GM13977 (cell line): ENCODE measurements around the gene IPCEF1.

Experiments
- DNase-seq: peaks from one replicate; pipeline ENCODE4 v3.0.0; 2012; ENCODE audit warnings: low spot score
- in situ Hi-C: fragments of 300-500 bp; cut with MboI; formaldehyde crosslinking; loops from one replicate; pipeline ENCODE4 v1.12.0; 2022; ENCODE audit warnings: low sequenced_read_pairs, low pct_unique_long_range_greater_than_20kb, mixed read lengths, inconsistent platforms; ENCODE audit not compliant: unreplicated experiment
- TF ChIP-seq, protein P1 (sequence below): IDR thresholded peaks from 2 replicates; pipeline ENCODE4 v1.5.1; 2012; ENCODE audit warnings: mild to moderate bottlenecking, control low read depth; ENCODE audit not compliant: insufficient read depth; ENCODE audit errors: extremely low read depth, missing control alignments

The IPCEF1 gene

GRCh38 chr6:154261688-154262397 lies 94.8 kb downstream of the IPCEF1 start:
- in situ Hi-C loops, result no loop called here
- peak; percentile 17 for DNase-seq

GRCh38 chr6:154258064-154258757 lies 98.4 kb downstream of the IPCEF1 start:
- TF ChIP-seq, protein P1, sequence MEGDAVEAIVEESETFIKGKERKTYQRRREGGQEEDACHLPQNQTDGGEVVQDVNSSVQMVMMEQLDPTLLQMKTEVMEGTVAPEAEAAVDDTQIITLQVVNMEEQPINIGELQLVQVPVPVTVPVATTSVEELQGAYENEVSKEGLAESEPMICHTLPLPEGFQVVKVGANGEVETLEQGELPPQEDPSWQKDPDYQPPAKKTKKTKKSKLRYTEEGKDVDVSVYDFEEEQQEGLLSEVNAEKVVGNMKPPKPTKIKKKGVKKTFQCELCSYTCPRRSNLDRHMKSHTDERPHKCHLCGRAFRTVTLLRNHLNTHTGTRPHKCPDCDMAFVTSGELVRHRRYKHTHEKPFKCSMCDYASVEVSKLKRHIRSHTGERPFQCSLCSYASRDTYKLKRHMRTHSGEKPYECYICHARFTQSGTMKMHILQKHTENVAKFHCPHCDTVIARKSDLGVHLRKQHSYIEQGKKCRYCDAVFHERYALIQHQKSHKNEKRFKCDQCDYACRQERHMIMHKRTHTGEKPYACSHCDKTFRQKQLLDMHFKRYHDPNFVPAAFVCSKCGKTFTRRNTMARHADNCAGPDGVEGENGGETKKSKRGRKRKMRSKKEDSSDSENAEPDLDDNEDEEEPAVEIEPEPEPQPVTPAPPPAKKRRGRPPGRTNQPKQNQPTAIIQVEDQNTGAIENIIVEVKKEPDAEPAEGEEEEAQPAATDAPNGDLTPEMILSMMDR, result no peak
- DNase-seq, result peak; percentile 42
- in situ Hi-C loops, result no loop called here

More at GRCh38 chr6:154261688-154262397, 94.8 kb downstream of the IPCEF1 start:
- TF ChIP-seq, protein P1, result no peak

DNA sequence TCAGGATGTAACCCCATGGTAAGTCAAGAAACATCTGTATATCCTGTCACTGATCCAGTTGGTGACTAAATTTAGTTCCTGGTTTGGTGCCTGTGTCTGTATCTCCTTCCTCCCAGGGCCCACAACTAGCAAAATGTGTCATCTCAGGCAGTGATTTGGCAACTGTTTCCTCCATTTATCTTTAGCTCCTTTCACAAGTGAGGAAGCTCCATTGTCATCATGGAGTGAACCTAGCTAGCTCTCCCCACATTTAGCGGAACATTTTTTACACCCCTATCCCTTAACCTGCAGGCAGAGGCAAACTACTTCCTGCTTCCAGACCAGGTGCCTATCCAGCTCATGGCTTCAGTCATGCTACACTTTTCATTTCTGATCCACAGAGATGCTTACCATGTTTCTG lies 99.5 kb downstream of the IPCEF1 start:
- in situ Hi-C loops, result no loop called here
- no peak for DNase-seq
- TF ChIP-seq, protein P1, result no peak

DNA sequence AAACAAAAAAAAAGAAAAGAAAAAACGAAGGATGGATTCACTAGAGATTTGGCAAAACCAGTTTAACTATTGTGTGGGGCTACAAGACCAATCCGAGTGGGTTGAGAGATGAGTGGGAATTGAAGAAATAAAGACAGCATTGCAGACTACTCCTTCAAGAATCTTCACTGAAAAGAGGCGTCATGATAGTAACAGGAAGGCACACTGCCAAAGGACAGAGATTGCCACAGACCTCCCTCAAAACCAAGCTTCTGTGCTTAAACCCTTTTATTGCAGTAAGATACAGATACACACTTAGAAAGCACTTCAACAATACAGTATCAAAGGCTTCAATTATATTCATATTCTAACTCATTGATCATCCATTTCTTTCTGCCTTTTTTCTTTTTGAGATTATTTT lies 103.9 kb downstream of the IPCEF1 start:
- DNase-seq, result no peak

DNA sequence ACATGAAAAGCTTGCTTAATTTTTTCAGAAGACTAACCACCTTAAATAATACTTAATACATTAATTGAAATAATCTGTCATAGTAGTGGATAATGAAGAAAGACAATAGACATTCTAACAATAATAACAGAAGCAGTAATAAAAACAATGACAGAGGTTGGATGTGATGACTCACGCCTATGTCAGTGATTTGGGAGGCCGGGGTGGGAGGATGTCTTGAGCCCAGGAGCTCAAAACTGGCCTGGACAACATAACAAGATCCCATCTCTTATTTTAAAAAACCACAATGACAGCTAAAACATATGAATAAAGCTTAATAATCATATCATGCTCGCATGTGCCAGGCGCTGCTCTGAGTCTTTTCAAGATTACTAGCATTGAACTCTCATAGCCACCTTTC lies 105.5 kb downstream of the IPCEF1 start:
- TF ChIP-seq, protein P1, result no peak
- in situ Hi-C loops, result no loop called here
- DNase-seq, result no peak

More for the DNA sequence above, 103.9 kb downstream of the IPCEF1 start:
- TF ChIP-seq, protein P1, result no peak
- in situ Hi-C loops, result no loop called here

DNA sequence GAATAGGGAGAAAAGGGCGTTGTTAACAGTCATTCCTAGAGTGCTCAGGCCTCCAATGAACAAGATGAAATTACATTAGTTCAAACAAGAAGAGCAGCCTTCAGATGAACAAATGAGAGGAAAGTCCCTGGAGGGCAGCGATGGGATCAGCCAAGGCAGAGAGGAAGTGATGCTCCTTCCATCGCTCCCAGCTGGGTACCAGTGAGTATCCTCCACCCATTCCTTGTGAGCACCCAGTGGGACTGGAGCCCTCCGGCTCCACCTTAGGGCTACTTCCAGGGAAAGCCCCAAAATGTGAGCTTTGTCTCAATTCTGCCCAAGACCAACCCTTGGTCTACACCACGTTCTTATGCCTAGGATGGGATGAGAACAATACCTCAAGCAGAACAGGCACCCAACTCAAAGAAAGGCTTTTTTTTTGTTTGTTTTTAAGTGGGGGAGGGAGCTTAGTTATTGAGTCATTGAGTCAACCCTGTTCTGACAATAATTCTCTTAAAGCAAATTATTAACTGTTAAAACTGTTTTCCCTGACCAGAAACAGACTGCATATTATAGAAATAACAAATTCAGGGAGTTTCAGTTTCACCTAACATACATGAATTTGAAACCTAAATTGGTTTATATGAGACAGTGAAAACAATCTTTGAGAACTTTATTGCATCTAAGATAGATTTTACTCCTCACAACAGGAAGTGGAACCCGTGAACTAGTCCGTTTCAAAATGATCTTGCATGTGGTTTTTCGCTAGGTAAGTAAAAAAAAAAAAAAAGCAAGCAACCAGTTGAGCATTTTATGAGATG lies 106.9 kb downstream of the IPCEF1 start:
- TF ChIP-seq, protein P1, result no peak
- peak; percentile 32 for DNase-seq
- in situ Hi-C loops, result no loop called here
